ENCODE measurements around the gene KRT33B. TPM values are rescaled to one million over a fixed set of nuclear protein-coding genes. Genes with fewer than 3 reads are reported as not detected.

Gene KRT33B
- total RNA-seq, 1 donor from 2014 or later, result 0.17 TPM

DNA sequence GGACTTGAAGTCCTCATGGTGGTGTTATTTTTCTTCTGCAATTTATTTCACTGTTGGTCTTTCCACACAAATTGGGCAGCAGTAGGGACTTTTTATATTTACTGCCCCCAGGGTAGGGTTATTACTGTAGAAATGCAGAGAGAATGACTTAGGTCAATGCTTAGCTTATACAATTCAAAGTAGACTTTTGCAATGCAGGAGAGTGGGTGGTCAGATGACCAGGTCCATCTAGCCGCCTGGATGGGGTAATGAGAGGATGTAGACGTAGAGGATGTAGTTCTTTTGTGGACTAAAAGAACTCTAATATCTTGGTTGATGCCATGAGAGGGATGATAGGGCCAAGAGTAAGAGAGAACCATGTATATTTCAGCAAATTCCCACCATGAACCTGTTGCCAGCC is 51.4 kb downstream of the KRT33B start:
- no peak for TF ChIP-seq CTCF (IDR thresholded peaks at IDR 0.05; ENCODE audit: insufficient read depth, low read length, poor library complexity, severe bottlenecking)
- Histone ChIP-seq H3K36me3 (ENCODE audit: control insufficient read depth, insufficient read depth, low read length) (no peaks in the 10 kb centered on the region), H3K4me3 (ENCODE audit: low read depth, low read length) (no peak overlapping the region), H3K27me3 (ENCODE audit: control insufficient read depth, insufficient read depth, low read length) (peaks cover 6% of the 10 kb centered on the region)
- DNase-seq (ENCODE audit: low read depth), result no peak

GRCh38 chr17:41315814-41316445 is 53.7 kb downstream of the KRT33B start:
- no peak for TF ChIP-seq CTCF (IDR thresholded peaks at IDR 0.05; ENCODE audit: insufficient read depth, low read length, poor library complexity, severe bottlenecking)
- Histone ChIP-seq H3K4me3 (ENCODE audit: low read depth, low read length) (no peak overlapping the region), H3K36me3 (ENCODE audit: control insufficient read depth, insufficient read depth, low read length) (no peaks in the 10 kb centered on the region), H3K27me3 (ENCODE audit: control insufficient read depth, insufficient read depth, low read length) (peaks cover 6% of the 10 kb centered on the region)
- no peak for DNase-seq (ENCODE audit: low read depth)

DNA sequence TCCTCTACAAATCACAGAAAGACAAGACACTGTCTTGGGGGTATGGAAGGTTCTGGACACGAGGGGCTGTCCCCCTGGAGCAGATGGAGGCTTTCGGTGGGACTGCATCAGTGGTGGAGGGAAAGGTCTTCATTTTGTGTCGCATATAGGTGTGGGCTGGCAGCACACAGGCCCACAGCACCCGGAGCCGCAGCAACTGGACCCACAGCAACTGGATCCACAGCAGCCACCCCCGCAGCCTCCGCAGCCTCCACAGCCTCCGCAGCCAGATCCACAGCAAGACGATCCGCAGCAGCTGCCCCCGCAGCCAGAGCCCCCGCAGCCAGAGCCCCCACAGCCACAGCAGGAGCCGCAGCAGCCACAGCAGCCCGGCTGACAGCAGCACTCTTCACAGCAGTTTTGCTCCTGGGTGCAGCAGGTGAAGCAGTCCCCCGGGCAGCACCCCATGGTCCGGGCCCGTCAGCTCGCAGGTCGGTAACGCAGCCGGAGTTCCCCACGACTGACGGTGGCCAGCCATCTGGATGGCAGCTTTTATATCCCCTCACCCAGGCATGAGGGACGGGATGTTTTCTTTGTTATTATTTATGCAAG is 54.3 kb downstream of the KRT33B start, which contains the start of gene KRTAP17-1:
Gene KRTAP17-1 (minus strand): TSS at position 507 of the 591 bp plus-strand sequence. CDS start 60 bp downstream, at position 447.
- DNase-seq (ENCODE audit: low read depth), result no peak
- Histone ChIP-seq H3K36me3 (ENCODE audit: control insufficient read depth, insufficient read depth, low read length) (no peaks in the 10 kb centered on the region), H3K4me3 (ENCODE audit: low read depth, low read length) (no peak within 1 kb of the TSS), H3K27me3 (ENCODE audit: control insufficient read depth, insufficient read depth, low read length) (peaks cover 6% of the 10 kb centered on the region)
- no peak for TF ChIP-seq CTCF (IDR thresholded peaks at IDR 0.05; ENCODE audit: insufficient read depth, low read length, poor library complexity, severe bottlenecking)

Other genes with a start within 250 kb of the KRT33B start
- not detected in 2 replicates for gene KRTAP4-12, start 245.6 kb downstream of the KRT33B start, total RNA-seq
- gene KRTAP4-6, start 229.3 kb downstream of the KRT33B start, total RNA-seq, result not detected in 2 replicates
- not detected in 2 replicates for gene KRTAP4-5, start 220.0 kb downstream of the KRT33B start, total RNA-seq
- gene KRTAP4-4, start 209.1 kb downstream of the KRT33B start, total RNA-seq, result not detected in 2 replicates
- gene KRTAP4-3, start 201.6 kb downstream of the KRT33B start, total RNA-seq, result not detected in 2 replicates
- gene KRTAP4-2, start 191.6 kb downstream of the KRT33B start, total RNA-seq, result not detected in 2 replicates
- gene KRTAP4-1, start 184.9 kb downstream of the KRT33B start, total RNA-seq, result not detected in 2 replicates
- gene KRTAP9-1, start 179.9 kb downstream of the KRT33B start, total RNA-seq, result not detected in 2 replicates
- gene KRTAP9-2, start 143.2 kb downstream of the KRT33B start, total RNA-seq, result not detected in 2 replicates
- gene KRTAP9-3, start 137.4 kb downstream of the KRT33B start, total RNA-seq, result not detected in 2 replicates
- gene KRTAP9-8, start 131.8 kb downstream of the KRT33B start, total RNA-seq, result not detected in 2 replicates
- not detected in 2 replicates for gene KRTAP9-4, start 120.1 kb downstream of the KRT33B start, total RNA-seq
- not detected in 2 replicates for gene KRTAP9-9, start 114.4 kb downstream of the KRT33B start, total RNA-seq
- gene KRTAP9-6, start 104.4 kb downstream of the KRT33B start, total RNA-seq, result not detected in 2 replicates
- not detected in 2 replicates for gene KRTAP9-7, start 94.1 kb downstream of the KRT33B start, total RNA-seq
- gene KRTAP29-1, start 67.0 kb downstream of the KRT33B start, total RNA-seq, result not detected in 2 replicates
- not detected in 2 replicates for gene KRTAP16-1, start 60.5 kb downstream of the KRT33B start, total RNA-seq
- not detected in 2 replicates for gene KRTAP17-1, start 54.1 kb downstream of the KRT33B start, total RNA-seq
- gene KRT33A, start 19.0 kb downstream of the KRT33B start, total RNA-seq, result not detected in 2 replicates
- 2.5 and 5.5 TPM in 2 replicates for gene KRT34, start 12.5 kb upstream of the KRT33B start, total RNA-seq
- gene KRT31, start 27.8 kb upstream of the KRT33B start, total RNA-seq, result not detected in 2 replicates
- gene KRT37, start 54.8 kb upstream of the KRT33B start, total RNA-seq, result not detected in 2 replicates
- not detected in 2 replicates for gene KRT38, start 71.2 kb upstream of the KRT33B start, total RNA-seq
- not detected in 2 replicates for gene KRT32, start 97.6 kb upstream of the KRT33B start, total RNA-seq
- not detected in 2 replicates for gene KRT35, start 111.3 kb upstream of the KRT33B start, total RNA-seq
- not detected in 2 replicates for gene KRT36, start 120.1 kb upstream of the KRT33B start, total RNA-seq
- gene KRT13, start 135.8 kb upstream of the KRT33B start, total RNA-seq, result 0.96 TPM in 1 of 2 replicates, not detected in the other
- gene KRT15, start 149.1 kb upstream of the KRT33B start, total RNA-seq, result 1.3 and 1.6 TPM in 2 replicates
- 851 and 925 TPM in 2 replicates for gene KRT19, start 158.5 kb upstream of the KRT33B start, total RNA-seq
- gene KRT9, start 202.2 kb upstream of the KRT33B start, total RNA-seq, result not detected in 2 replicates
- gene KRT14, start 217.1 kb upstream of the KRT33B start, total RNA-seq, result not detected in 2 replicates
- 4.2 and 4.8 TPM in 2 replicates for gene KRT16, start 243.0 kb upstream of the KRT33B start, total RNA-seq

Measured in kidney epithelial cell (primary cell).